Tibial artery (tissue), 4 donors: ENCODE measurements around the gene SLC31A1.
A peak's percentile ranks its signal among the peaks of the same experiment; 100 is the strongest.

Experiments
- DNase-seq, 2 donors: peaks; one replicate each; pipeline ENCODE4 v3.0.0-alpha.2; 2019
- H3K27ac ChIP-seq, 2 donors: fragments of 200-600 bp; sonication (generic) in 1 of 2; 1 replicate in 1 of 2; 2 replicates in 1 of 2; pipeline ENCODE4 v1.5.1; 2018 to 2019; ENCODE audit warnings: mild to moderate bottlenecking in 1 of 2
- H3K27me3 ChIP-seq, 2 donors: fragments of 200-600 bp; sonication (generic) in 1 of 2; one replicate each; pipeline versions ENCODE4 v1.5.1 to v1.6.0; 2016 to 2019
- H3K36me3 ChIP-seq, 3 donors: fragments of 200-600 bp; sonication (generic) in 2 of 3; one replicate each; pipeline ENCODE4 v1.5.1; 2016 to 2019; ENCODE audit warnings: mild to moderate bottlenecking in 2 of 3
- H3K4me1 ChIP-seq, 4 donors: fragments of 200-600 bp; sonication (generic) in 2 of 4; 1 replicate in 3 of 4; 2 replicates in 1 of 4; pipeline ENCODE4 v1.5.1; 2016 to 2019
- H3K4me3 ChIP-seq, 2 donors: fragments of 200-600 bp; sonication (generic) in 1 of 2; 1 replicate in 1 of 2; 2 replicates in 1 of 2; pipeline ENCODE4 v1.5.1; 2018 to 2019; ENCODE audit warnings: mild to moderate bottlenecking in 2 of 2
- H3K9me3 ChIP-seq, 3 donors: fragments of 200-600 bp; sonication (generic) in 1 of 3; one replicate each; pipeline ENCODE4 v1.5.1; 2016 to 2019
- CTCF ChIP-seq, 2 experiments: fragments of 200-600 bp in 1 of 2; fragments of 450-650 bp in 1 of 2; IDR thresholded peaks; one replicate each; pipeline ENCODE4 v1.5.1; 2017 to 2019; ENCODE audit warnings: antibody characterized with exemption in 2 of 2, mild to moderate bottlenecking in 1 of 2, moderate library complexity in 1 of 2
- intact Hi-C: fragments of 100-400 bp; cut with DNase I; formaldehyde crosslinking; loops from one replicate; pipeline ENCODE4 v1.15.0; 2023; ENCODE audit warnings: low total_unique reads

The SLC31A1 gene

GRCh38 chr9:113298924-113299770, 77.8 kb downstream of the SLC31A1 start:
- no peaks in the 10 kb centered on the region for H3K9me3 ChIP-seq
- H3K4me1 ChIP-seq: no peaks in the 10 kb centered on the region
- H3K27ac ChIP-seq: no peak overlapping the region
- peaks cover 0 to 20% of the 10 kb centered on the region in 2 donors for H3K27me3 ChIP-seq
- no peaks in the 10 kb centered on the region for H3K36me3 ChIP-seq
- H3K4me3 ChIP-seq: no peak overlapping the region
- no peak for TF ChIP-seq CTCF (IDR thresholded peaks at IDR 0.05)
- intact Hi-C loops: no loop called here
- DNase-seq: no peak

DNA sequence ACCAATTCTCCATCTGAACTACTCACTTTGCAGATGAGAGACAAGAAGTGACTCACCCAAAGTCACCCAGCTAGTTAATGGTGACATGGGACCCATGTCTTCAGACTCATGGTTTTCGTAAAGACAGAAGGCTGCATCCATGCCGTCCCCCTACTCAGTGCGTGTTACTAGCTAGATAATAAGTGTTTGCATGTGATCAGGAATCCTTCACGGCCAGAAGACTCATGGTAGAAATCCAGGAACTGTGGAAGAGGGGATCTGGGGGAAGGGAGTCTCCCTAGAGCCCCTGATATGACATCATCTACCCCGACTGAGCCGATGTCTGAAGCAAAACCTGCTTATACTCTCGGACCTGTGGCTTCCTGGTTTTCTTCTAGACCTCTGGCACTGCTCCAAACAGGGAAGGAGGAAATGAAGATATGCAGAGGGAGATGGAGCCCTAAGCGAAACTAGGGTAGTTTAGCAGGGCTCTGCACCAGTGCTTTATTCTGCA, 78.5 kb downstream of the SLC31A1 start:
- Histone ChIP-seq H3K27ac (no peak overlapping the region), H3K9me3 (no peaks in the 10 kb centered on the region), H3K36me3 (no peaks in the 10 kb centered on the region), H3K4me3 (no peak overlapping the region), H3K27me3 (peaks cover 0 to 20% of the 10 kb centered on the region in 2 donors), H3K4me1 (no peaks in the 10 kb centered on the region)
- intact Hi-C loops: no loop called here
- no peak for TF ChIP-seq CTCF (IDR thresholded peaks at IDR 0.05)
- peak in 1 of 2 donors; percentile 24 for DNase-seq

DNA sequence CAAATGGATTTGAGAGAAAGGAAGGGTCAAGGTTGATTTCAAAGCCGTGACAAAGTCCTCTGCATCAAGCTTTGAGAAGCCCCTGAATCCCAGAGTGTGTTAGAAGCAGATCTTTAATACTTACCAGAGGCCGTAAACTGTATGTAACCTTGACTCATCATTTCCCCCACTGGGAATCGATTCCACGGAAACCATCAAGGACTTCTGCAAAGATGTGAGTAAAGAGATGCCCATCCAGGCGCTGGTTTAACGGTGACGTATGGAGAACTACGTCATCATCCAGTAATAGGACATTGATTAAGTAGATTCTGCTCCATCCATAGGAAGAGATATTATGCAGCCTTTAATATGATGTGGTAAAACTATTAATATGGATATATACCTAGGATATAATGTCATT, 80.2 kb downstream of the SLC31A1 start:
- Histone ChIP-seq H3K27ac (no peak overlapping the region), H3K4me3 (no peak overlapping the region), H3K9me3 (no peaks in the 10 kb centered on the region), H3K4me1 (no peaks in the 10 kb centered on the region), H3K36me3 (no peaks in the 10 kb centered on the region), H3K27me3 (peaks cover 0 to 23% of the 10 kb centered on the region in 2 donors)
- no peak for DNase-seq
- TF ChIP-seq CTCF (IDR thresholded peaks at IDR 0.05): no peak
- intact Hi-C loops: no loop called here

GRCh38 chr9:113302792-113303418, 81.6 kb downstream of the SLC31A1 start, which contains the start of gene RNF183:
TSS of gene RNF183 (minus strand) at chr9:113303376. CDS start at chr9:113298184, 5,192 bp downstream.
- peaks cover 0 to 34% of the 10 kb centered on the region in 2 donors for H3K27me3 ChIP-seq
- no peak for DNase-seq
- no peak within 1 kb of the TSS for H3K4me3 ChIP-seq
- intact Hi-C loops: no loop called here
- no peaks in the 10 kb centered on the region for H3K4me1 ChIP-seq
- no peak within 1 kb of the TSS for H3K27ac ChIP-seq
- no peak for TF ChIP-seq CTCF (IDR thresholded peaks at IDR 0.05)
- H3K36me3 ChIP-seq: no peaks in the 10 kb centered on the region
- no peaks in the 10 kb centered on the region for H3K9me3 ChIP-seq

GRCh38 chr9:113306566-113306965, 85.2 kb downstream of the SLC31A1 start:
- Histone ChIP-seq H3K27me3 (peaks cover 0 to 19% of the 10 kb centered on the region in 2 donors), H3K27ac (no peak overlapping the region), H3K4me1 (no peaks in the 10 kb centered on the region), H3K36me3 (no peaks in the 10 kb centered on the region), H3K9me3 (no peaks in the 10 kb centered on the region), H3K4me3 (no peak overlapping the region)
- intact Hi-C loops: no loop called here
- no peak for DNase-seq
- no peak for TF ChIP-seq CTCF (IDR thresholded peaks at IDR 0.05)
